ENCODE measurements around the gene SLC30A9. TPM values are rescaled to one million over a fixed set of nuclear protein-coding genes. Genes with fewer than 3 reads are reported as not detected.

The SLC30A9 gene
- polyA plus RNA-seq, 2 of the 4 experiments (the other 2 are of a cell fraction), result 28.7 to 57.6 TPM

- ChIA-PET CTCF (no interaction called here), POLR2A (no interaction called here)
- Histone ChIP-seq H3K4me3 (no peak overlapping the region), H3K27ac (no peak overlapping the region), H3K4me1 (no peaks in the 10 kb centered on the region), H3K9me3 (no peaks in the 10 kb centered on the region), H3K4me2 (no peak overlapping the region)
- TF ChIP-seq HOXB13 (CRISPR knock-in tag; IDR thresholded peaks at IDR 0.05; ENCODE audit: low read depth), result no peak
- no peak for TF ChIP-seq BCL3 (IDR thresholded peaks at IDR 0.05)
- no peak for TF ChIP-seq RFX5 (IDR thresholded peaks at IDR 0.05)
- no peak for TF ChIP-seq CEBPB (IDR thresholded peaks at IDR 0.05)
- TF ChIP-seq MYC (IDR thresholded peaks at IDR 0.05; ENCODE audit: borderline replicate concordance, low read length), result no peak
- no peak for TF ChIP-seq NPAS2 (CRISPR knock-in tag; IDR thresholded peaks at IDR 0.05; ENCODE audit: borderline replicate concordance)
- TF ChIP-seq BHLHE40 (IDR thresholded peaks at IDR 0.05; ENCODE audit: low read depth, low read length), result no peak
- TF ChIP-seq NFE2L2 (conservative IDR thresholded peaks at IDR 0.05; ENCODE audit: low read length), result no peak
- no peak for TF ChIP-seq ZNF302 (CRISPR knock-in tag; IDR thresholded peaks at IDR 0.05)
- TF ChIP-seq CTCF (IDR thresholded peaks at IDR 0.05), result no peak
- no peak for TF ChIP-seq CBX8 (IDR thresholded peaks at IDR 0.05)
- TF ChIP-seq EHF (CRISPR knock-in tag; IDR thresholded peaks at IDR 0.05), result no peak
- TF ChIP-seq E2F6 (IDR thresholded peaks at IDR 0.05; ENCODE audit: borderline replicate concordance, low read depth), result no peak
- TF ChIP-seq MAX (IDR thresholded peaks at IDR 0.05), result no peak
- TF ChIP-seq SMC3 (IDR thresholded peaks at IDR 0.05), result no peak
- no peak for TF ChIP-seq ZSCAN20 (CRISPR knock-in tag; IDR thresholded peaks at IDR 0.05)
- no peak for TF ChIP-seq MAFK (IDR thresholded peaks at IDR 0.05; ENCODE audit: partially characterized antibody)
- no peak for TF ChIP-seq GATA3 (IDR thresholded peaks at IDR 0.05; ENCODE audit: borderline replicate concordance)
- no peak for FAIRE-seq
- ATAC-seq, result no peak
- no peak for DNase-seq (ENCODE audit: low read depth in 1 of 2, low spot score in 1 of 2)
- 92% methylated on average over 4 of the region's 4 CpGs for WGBS (ENCODE audit: missing lambda C conversion rate)
Observed at GRCh38 chr4:42070463-42070862, 80.1 kb downstream of the SLC30A9 start.

- 94% methylated on average over 1 of the region's 1 CpG for WGBS (ENCODE audit: missing lambda C conversion rate)
- ATAC-seq (no peak), DNase-seq (ENCODE audit: low read depth in 1 of 2, low spot score in 1 of 2) (no peak), FAIRE-seq (no peak)
- Histone ChIP-seq H3K4me3 (no peak overlapping the region), H3K27ac (no peak overlapping the region), H3K9me3 (no peaks in the 10 kb centered on the region), H3K4me2 (no peak overlapping the region), H3K4me1 (no peaks in the 10 kb centered on the region)
- TF ChIP-seq ESRRA (IDR thresholded peaks at IDR 0.05; ENCODE audit: borderline replicate concordance, low read length) (no peak), MAFK (IDR thresholded peaks at IDR 0.05; ENCODE audit: partially characterized antibody) (no peak), ATOH8 (CRISPR knock-in tag; IDR thresholded peaks at IDR 0.05; ENCODE audit: low read depth) (no peak), ZNF302 (CRISPR knock-in tag; IDR thresholded peaks at IDR 0.05) (no peak), RFX5 (IDR thresholded peaks at IDR 0.05) (no peak), ZSCAN20 (CRISPR knock-in tag; IDR thresholded peaks at IDR 0.05) (no peak), RCOR1 (IDR thresholded peaks at IDR 0.05; ENCODE audit: low read depth, low read length) (no peak), EHMT2 (IDR thresholded peaks at IDR 0.05; ENCODE audit: low read depth) (no peak), FOSB (CRISPR knock-in tag; IDR thresholded peaks at IDR 0.05) (no peak)
- POLR2A ChIA-PET, result no interaction called here
- CTCF ChIA-PET, result interaction anchor here (0.6 kb wide), 1 partner anchor 22 kb away, joined by 3 read pairs; no protein-coding TSS in a partner anchor
Observed at GRCh38 chr4:42074294-42074693, 84.0 kb downstream of the SLC30A9 start.
